GM23248 (cell line): ENCODE data around the gene LRRC8E. TPM values are rescaled to one million over a fixed set of nuclear protein-coding genes. Genes with fewer than 3 reads are reported as not detected.

Experiments
- DNase-seq: peaks from one replicate; pipeline ENCODE4 v3.0.0-alpha.2; 2015
- H2AFZ ChIP-seq: fragments of 200-600 bp; sonication (generic); 2 replicates; pipeline ENCODE4 v1.6.1; 2016; ENCODE audit warnings: antibody characterized with exemption
- H3F3A ChIP-seq: fragments of 200-600 bp; sonication (generic); 2 replicates; pipeline ENCODE4 v1.6.1; 2016; ENCODE audit warnings: mild to moderate bottlenecking, antibody characterized with exemption, mixed run types; ENCODE audit not compliant: insufficient read depth
- H3K27ac ChIP-seq: fragments of 200-600 bp; sonication (generic); 2 replicates; pipeline ENCODE4 v1.5.1; 2016; ENCODE audit warnings: mild to moderate bottlenecking
- H3K27me3 ChIP-seq: fragments of 200-600 bp; sonication (generic); replicated peaks from 2 replicates; pipeline ENCODE4 v1.6.1; 2016; ENCODE audit warnings: mild to moderate bottlenecking; ENCODE audit not compliant: insufficient read depth
- H3K36me3 ChIP-seq: fragments of 200-600 bp; sonication (generic); 2 replicates; pipeline ENCODE4 v1.6.1; 2016; ENCODE audit warnings: low read depth, mild to moderate bottlenecking
- H3K4me1 ChIP-seq: fragments of 200-600 bp; sonication (generic); 2 replicates; pipeline ENCODE4 v1.6.1; 2016; ENCODE audit warnings: mild to moderate bottlenecking; ENCODE audit not compliant: insufficient read depth
- H3K4me2 ChIP-seq: fragments of 200-600 bp; sonication (generic); one replicate; pipeline ENCODE4 v1.6.1; 2016; ENCODE audit warnings: mild to moderate bottlenecking; ENCODE audit not compliant: unreplicated experiment
- H3K4me3 ChIP-seq: fragments of 200-600 bp; sonication (generic); 2 replicates; pipeline ENCODE4 v1.5.1; 2016; ENCODE audit warnings: mild to moderate bottlenecking
- H3K79me2 ChIP-seq: fragments of 200-600 bp; sonication (generic); 2 replicates; pipeline ENCODE4 v1.6.1; 2016; ENCODE audit warnings: mild to moderate bottlenecking; ENCODE audit not compliant: insufficient read depth
- H3K9ac ChIP-seq: fragments of 200-600 bp; sonication (generic); 2 replicates; pipeline ENCODE4 v1.6.1; 2016; ENCODE audit warnings: mild to moderate bottlenecking
- H3K9me2 ChIP-seq: fragments of 200-600 bp; sonication (generic); 2 replicates; pipeline ENCODE4 v1.6.1; 2016; ENCODE audit warnings: mixed run types, mild to moderate bottlenecking, moderate library complexity; ENCODE audit not compliant: insufficient read depth
- H3K9me3 ChIP-seq: fragments of 200-600 bp; sonication (generic); one replicate; pipeline ENCODE4 v1.6.1; 2017; ENCODE audit warnings: low read depth
- H4K20me1 ChIP-seq: fragments of 200-600 bp; sonication (generic); 2 replicates; pipeline ENCODE4 v1.6.0; 2016; ENCODE audit not compliant: insufficient read depth
- EZH2 ChIP-seq: fragments of 200-600 bp; sonication (generic); IDR thresholded peaks from 2 replicates; pipeline ENCODE4 v1.6.1; 2018; ENCODE audit warnings: antibody characterized with exemption, mild to moderate bottlenecking; ENCODE audit not compliant: insufficient read depth, poor library complexity, severe bottlenecking
- EZH2phosphoT487 ChIP-seq: fragments of 200-600 bp; sonication (generic); IDR thresholded peaks from 2 replicates; pipeline ENCODE4 v1.6.1; 2018; ENCODE audit warnings: antibody characterized with exemption, moderate library complexity, mild to moderate bottlenecking, low read depth; ENCODE audit not compliant: insufficient read depth
- WGBS, 2 experiments: methylation state at CpG; one replicate each; pipeline ENCODE4 v1.1.6; 2015 to 2017; ENCODE audit warnings: low lambda C conversion rate in 2 of 2, low coverage in 1 of 2; ENCODE audit errors: missing lambda C conversion rate in 2 of 2; 5-methylcytosine and 5-hydroxymethylcytosine counted together
- in situ Hi-C: fragments of 300-500 bp; cut with MboI; formaldehyde crosslinking; loops from 2 replicates; pipeline ENCODE4 v1.15.0; 2020
- polyA plus RNA-seq: library from polyadenylated mRNA; unstranded; fragments of >200 nt; fragmentation: Nextera tagmentation; extraction: Ambion mirVana; gene quantifications from 2 replicates; pipeline ENCODE4 v1.2.1, GENCODE V29; 2016
- total RNA-seq: library from RNA; depleted of rRNA; stranded (reverse); fragments of >200 nt; shearing (Covaris generic); gene quantifications from 2 replicates; pipeline ENCODE4 v1.2.3, GENCODE V29; 2014

LRRC8E gene
- total and polyA plus RNA-seq, 2 experiments from 2014 or later: 3.6 to 3.7 TPM

GRCh38 chr19:7941895-7942596 is 53.7 kb downstream of the LRRC8E start:
- no peaks in the 10 kb centered on the region for H4K20me1 ChIP-seq
- H3K9ac ChIP-seq: peak overlapping the region; percentile 99; the same call in 1 of the 2 replicates
- no peaks in the 10 kb centered on the region for H3F3A ChIP-seq
- H3K9me3 ChIP-seq: no peaks in the 10 kb centered on the region
- H3K36me3 ChIP-seq: peaks cover 15% of the 10 kb centered on the region; the same call in 1 of the 2 replicates
- 89 to 92% methylated on average over 19 of the region's 19 CpGs for WGBS, 2 experiments
- peak overlapping the region; percentile 84 for H3K4me2 ChIP-seq
- TF ChIP-seq EZH2phosphoT487 (no peak), EZH2 (no peak)
- in situ Hi-C loops: no loop called here
- H2AFZ ChIP-seq: no peak overlapping the region
- H3K27ac ChIP-seq: no peak overlapping the region
- peaks cover 59% of the 10 kb centered on the region for H3K79me2 ChIP-seq
- H3K4me3 ChIP-seq: peak overlapping the region; percentile 96
- no peak for DNase-seq
- no peaks in the 10 kb centered on the region for H3K9me2 ChIP-seq
- H3K27me3 ChIP-seq: no peaks in the 10 kb centered on the region
- peaks cover 5% of the 10 kb centered on the region; the same call in 1 of the 2 replicates for H3K4me1 ChIP-seq

- in situ Hi-C loops: no loop called here
- peaks cover 11% of the 10 kb centered on the region; the same call in 1 of the 2 replicates for H3K36me3 ChIP-seq
- H3F3A ChIP-seq: no peaks in the 10 kb centered on the region
- no peaks in the 10 kb centered on the region for H3K9me3 ChIP-seq
- H3K9ac ChIP-seq: peak overlapping the region; percentile 99
- no peaks in the 10 kb centered on the region for H4K20me1 ChIP-seq
- H2AFZ ChIP-seq: peak overlapping the region; percentile 83
- H3K4me3 ChIP-seq: peak overlapping the region; percentile 96
- peaks cover 53% of the 10 kb centered on the region for H3K79me2 ChIP-seq
- peaks cover 5% of the 10 kb centered on the region; the same call in 1 of the 2 replicates for H3K4me1 ChIP-seq
- DNase-seq: peak; percentile 50
- H3K9me2 ChIP-seq: no peaks in the 10 kb centered on the region
- 6 to 9% methylated on average over 25 to 33 of the region's 33 CpGs for WGBS, 2 experiments
- H3K27me3 ChIP-seq: no peaks in the 10 kb centered on the region
- peak overlapping the region; percentile 84 for H3K4me2 ChIP-seq
- TF ChIP-seq EZH2: no peak
- no peak for TF ChIP-seq EZH2phosphoT487
- peak overlapping the region; percentile 87 for H3K27ac ChIP-seq
Observed at GRCh38 chr19:7942981-7943443, 54.7 kb downstream of the LRRC8E start.

GRCh38 chr19:7943444-7944176 is 55.3 kb downstream of the LRRC8E start, which contains the start of gene TIMM44:
TSS of gene TIMM44 (minus strand) at chr19:7943666. CDS start at chr19:7943651, 15 bp downstream.
- Histone ChIP-seq H3K9me2 (no peaks in the 10 kb centered on the region), H3K4me3 (peak within 1 kb of the TSS; percentile 96), H3K4me2 (peak within 1 kb of the TSS; percentile 86), H3K9me3 (no peaks in the 10 kb centered on the region), H3K27me3 (no peaks in the 10 kb centered on the region), H3K9ac (peak within 1 kb of the TSS; percentile 99), H3K36me3 (peaks cover 5% of the 10 kb centered on the region; the same call in 1 of the 2 replicates), H3K27ac (peak within 1 kb of the TSS; percentile 87), H3F3A (no peaks in the 10 kb centered on the region), H3K4me1 (peaks cover 5% of the 10 kb centered on the region; the same call in 1 of the 2 replicates), H2AFZ (peak within 1 kb of the TSS; percentile 92), H4K20me1 (no peaks in the 10 kb centered on the region), H3K79me2 (peaks cover 47% of the 10 kb centered on the region)
- in situ Hi-C loops: no loop called here
- no peak for TF ChIP-seq EZH2phosphoT487
- TF ChIP-seq EZH2: no peak
- WGBS, 2 experiments: 1 to 2% methylated on average over 42 to 53 of the region's 56 CpGs
- peak; percentile 100 for DNase-seq

GRCh38 chr19:7944177-7944761 is 56.0 kb downstream of the LRRC8E start:
- WGBS, 2 experiments: 21 to 22% methylated on average over 18 of the region's 18 CpGs
- DNase-seq: peak; percentile 97
- no peaks in the 10 kb centered on the region for H3K27me3 ChIP-seq
- peak overlapping the region; percentile 92 for H2AFZ ChIP-seq
- H3K27ac ChIP-seq: peak overlapping the region; percentile 79
- H3F3A ChIP-seq: no peaks in the 10 kb centered on the region
- no peaks in the 10 kb centered on the region for H3K9me3 ChIP-seq
- in situ Hi-C loops: no loop called here
- no peak for TF ChIP-seq EZH2phosphoT487
- no peak for TF ChIP-seq EZH2
- H3K4me3 ChIP-seq: peak overlapping the region; percentile 76
- no peaks in the 10 kb centered on the region for H3K36me3 ChIP-seq
- H3K4me2 ChIP-seq: peak overlapping the region; percentile 86
- H3K79me2 ChIP-seq: peaks cover 40% of the 10 kb centered on the region
- H3K4me1 ChIP-seq: peaks cover 5% of the 10 kb centered on the region; the same call in 1 of the 2 replicates
- H4K20me1 ChIP-seq: no peaks in the 10 kb centered on the region
- no peaks in the 10 kb centered on the region for H3K9me2 ChIP-seq
- peak overlapping the region; percentile 82 for H3K9ac ChIP-seq
